ENCODE results near the gene TIMM21.

TIMM21 gene

GRCh38 chr18:74131124-74131523, 17.2 kb upstream of the TIMM21 start:
- TF ChIP-seq SPI1 (IDR thresholded peaks at IDR 0.05; ENCODE audit: borderline replicate concordance, low read depth) (no peak), CTCF (IDR thresholded peaks at IDR 0.05; ENCODE audit: insufficient read depth, low read length) (no peak), GABPA (IDR thresholded peaks at IDR 0.05; ENCODE audit: low read depth) (no peak), POLR2AphosphoS5 (IDR thresholded peaks at IDR 0.05; ENCODE audit: low read depth) (no peak)
- TF ChIP-seq, protein P1, sequence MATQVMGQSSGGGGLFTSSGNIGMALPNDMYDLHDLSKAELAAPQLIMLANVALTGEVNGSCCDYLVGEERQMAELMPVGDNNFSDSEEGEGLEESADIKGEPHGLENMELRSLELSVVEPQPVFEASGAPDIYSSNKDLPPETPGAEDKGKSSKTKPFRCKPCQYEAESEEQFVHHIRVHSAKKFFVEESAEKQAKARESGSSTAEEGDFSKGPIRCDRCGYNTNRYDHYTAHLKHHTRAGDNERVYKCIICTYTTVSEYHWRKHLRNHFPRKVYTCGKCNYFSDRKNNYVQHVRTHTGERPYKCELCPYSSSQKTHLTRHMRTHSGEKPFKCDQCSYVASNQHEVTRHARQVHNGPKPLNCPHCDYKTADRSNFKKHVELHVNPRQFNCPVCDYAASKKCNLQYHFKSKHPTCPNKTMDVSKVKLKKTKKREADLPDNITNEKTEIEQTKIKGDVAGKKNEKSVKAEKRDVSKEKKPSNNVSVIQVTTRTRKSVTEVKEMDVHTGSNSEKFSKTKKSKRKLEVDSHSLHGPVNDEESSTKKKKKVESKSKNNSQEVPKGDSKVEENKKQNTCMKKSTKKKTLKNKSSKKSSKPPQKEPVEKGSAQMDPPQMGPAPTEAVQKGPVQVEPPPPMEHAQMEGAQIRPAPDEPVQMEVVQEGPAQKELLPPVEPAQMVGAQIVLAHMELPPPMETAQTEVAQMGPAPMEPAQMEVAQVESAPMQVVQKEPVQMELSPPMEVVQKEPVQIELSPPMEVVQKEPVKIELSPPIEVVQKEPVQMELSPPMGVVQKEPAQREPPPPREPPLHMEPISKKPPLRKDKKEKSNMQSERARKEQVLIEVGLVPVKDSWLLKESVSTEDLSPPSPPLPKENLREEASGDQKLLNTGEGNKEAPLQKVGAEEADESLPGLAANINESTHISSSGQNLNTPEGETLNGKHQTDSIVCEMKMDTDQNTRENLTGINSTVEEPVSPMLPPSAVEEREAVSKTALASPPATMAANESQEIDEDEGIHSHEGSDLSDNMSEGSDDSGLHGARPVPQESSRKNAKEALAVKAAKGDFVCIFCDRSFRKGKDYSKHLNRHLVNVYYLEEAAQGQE (IDR thresholded peaks at IDR 0.05; ENCODE audit: insufficient replicate concordance, low read depth) = no peak
- Histone ChIP-seq H3K4me3 (replicated peaks; ENCODE audit: insufficient read depth, low read length) (no peak overlapping the region), H3K27ac (replicated peaks) (no peak overlapping the region), H3K27me3 (ENCODE audit: insufficient read depth, poor library complexity, severe bottlenecking) (peaks cover 9% of the 10 kb centered on the region)
- no peak for DNase-seq (ENCODE audit: low read depth in 1 of 2, low spot score in 1 of 2)

DNA sequence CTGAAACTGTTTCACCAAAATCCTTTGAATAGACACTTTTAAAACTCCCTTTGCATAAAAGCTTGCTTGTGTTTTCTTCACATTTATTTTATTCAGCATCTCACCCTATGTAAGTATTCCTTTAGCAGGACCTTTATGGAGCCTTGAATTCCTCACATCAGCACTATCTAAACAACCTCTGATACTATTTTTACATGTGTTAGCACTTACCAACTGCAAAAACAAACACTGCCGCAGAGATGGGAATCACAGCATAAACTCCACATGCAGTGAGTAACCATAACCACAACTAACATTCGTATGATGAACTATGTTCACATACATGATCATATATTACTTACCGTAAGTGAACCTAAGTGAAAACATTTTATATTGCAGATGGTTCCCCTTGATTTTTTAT, 16.1 kb upstream of the TIMM21 start:
- no peak overlapping the region for H3K27ac ChIP-seq (replicated peaks)
- peaks cover 9% of the 10 kb centered on the region for H3K27me3 ChIP-seq (ENCODE audit: insufficient read depth, poor library complexity, severe bottlenecking)
- TF ChIP-seq, protein P1 (IDR thresholded peaks at IDR 0.05; ENCODE audit: insufficient replicate concordance, low read depth) = no peak
- no peak for TF ChIP-seq SPI1 (IDR thresholded peaks at IDR 0.05; ENCODE audit: borderline replicate concordance, low read depth)
- TF ChIP-seq CTCF (IDR thresholded peaks at IDR 0.05; ENCODE audit: insufficient read depth, low read length) = no peak
- TF ChIP-seq GABPA (IDR thresholded peaks at IDR 0.05; ENCODE audit: low read depth) = no peak
- TF ChIP-seq POLR2AphosphoS5 (IDR thresholded peaks at IDR 0.05; ENCODE audit: low read depth) = no peak
- H3K4me3 ChIP-seq (replicated peaks; ENCODE audit: insufficient read depth, low read length) = no peak overlapping the region
- DNase-seq (ENCODE audit: low read depth in 1 of 2, low spot score in 1 of 2) = no peak

GRCh38 chr18:74137920-74138538, 10.3 kb upstream of the TIMM21 start:
- no peak overlapping the region for H3K4me3 ChIP-seq (replicated peaks; ENCODE audit: insufficient read depth, low read length)
- H3K27me3 ChIP-seq (ENCODE audit: insufficient read depth, poor library complexity, severe bottlenecking) = peaks cover 6% of the 10 kb centered on the region
- no peak for TF ChIP-seq POLR2AphosphoS5 (IDR thresholded peaks at IDR 0.05; ENCODE audit: low read depth)
- TF ChIP-seq CTCF (IDR thresholded peaks at IDR 0.05; ENCODE audit: insufficient read depth, low read length) = no peak
- no peak for TF ChIP-seq GABPA (IDR thresholded peaks at IDR 0.05; ENCODE audit: low read depth)
- TF ChIP-seq, protein P1 (IDR thresholded peaks at IDR 0.05; ENCODE audit: insufficient replicate concordance, low read depth) = no peak
- TF ChIP-seq SPI1 (IDR thresholded peaks at IDR 0.05; ENCODE audit: borderline replicate concordance, low read depth) = no peak
- no peak overlapping the region for H3K27ac ChIP-seq (replicated peaks)
- DNase-seq (ENCODE audit: low read depth in 1 of 2, low spot score in 1 of 2) = no peak

All from HL-60 (cell line).